B cell (primary cell): ENCODE measurements around the gene RCE1.

Experiments used
- EZH2 ChIP-seq: IDR thresholded peaks from 2 replicates; pipeline ENCODE4 v1.6.1; 2012; ENCODE audit warnings: borderline replicate concordance, low read depth, mild to moderate bottlenecking, moderate library complexity, low read length; ENCODE audit not compliant: insufficient read depth, poor library complexity, severe bottlenecking
- TF ChIP-seq, protein P1 (sequence below): fragments of 200-600 bp; IDR thresholded peaks from one replicate; pipeline ENCODE4 v1.8.0; 2022; ENCODE audit warnings: antibody characterized with exemption, mild to moderate bottlenecking

DNA sequence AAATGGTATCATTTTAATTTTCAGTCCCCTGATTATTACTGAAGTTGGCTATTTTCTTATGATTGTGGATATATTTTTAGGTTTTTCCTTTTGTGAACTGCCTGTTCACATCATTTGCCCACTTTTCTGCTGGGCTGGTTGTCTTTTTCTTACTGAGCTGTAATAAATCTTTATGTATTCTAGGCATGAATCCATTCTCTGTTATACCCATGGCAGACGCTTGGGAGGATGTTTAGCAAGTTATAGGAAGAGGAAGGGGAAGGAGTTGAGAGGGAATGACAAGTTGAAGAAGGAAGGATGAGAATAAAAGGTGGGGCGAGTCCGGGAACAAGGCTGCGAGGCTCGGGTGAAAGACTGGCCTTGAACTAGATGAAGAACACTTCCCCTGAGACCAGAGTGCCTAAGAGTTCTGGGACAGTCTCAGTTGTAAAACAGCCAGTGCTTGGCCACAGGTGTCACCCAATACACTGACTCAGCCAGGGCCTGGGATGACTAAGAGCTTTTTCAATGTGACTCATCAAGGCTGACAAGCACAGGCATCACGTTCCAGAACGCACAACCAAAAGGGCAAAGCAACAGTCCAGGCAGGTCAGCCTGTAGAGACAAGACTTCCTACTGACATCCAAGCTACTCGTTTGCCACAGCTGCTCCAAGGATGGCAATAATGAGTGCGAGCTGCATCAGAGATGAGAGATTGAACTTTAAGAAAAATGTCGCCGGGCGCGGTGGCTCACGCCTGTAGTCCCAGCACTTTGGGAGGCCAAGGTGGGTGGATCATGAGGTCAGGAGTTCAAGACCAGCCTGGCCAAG is 48.8 kb downstream of the RCE1 start:
- TF ChIP-seq, protein P1, sequence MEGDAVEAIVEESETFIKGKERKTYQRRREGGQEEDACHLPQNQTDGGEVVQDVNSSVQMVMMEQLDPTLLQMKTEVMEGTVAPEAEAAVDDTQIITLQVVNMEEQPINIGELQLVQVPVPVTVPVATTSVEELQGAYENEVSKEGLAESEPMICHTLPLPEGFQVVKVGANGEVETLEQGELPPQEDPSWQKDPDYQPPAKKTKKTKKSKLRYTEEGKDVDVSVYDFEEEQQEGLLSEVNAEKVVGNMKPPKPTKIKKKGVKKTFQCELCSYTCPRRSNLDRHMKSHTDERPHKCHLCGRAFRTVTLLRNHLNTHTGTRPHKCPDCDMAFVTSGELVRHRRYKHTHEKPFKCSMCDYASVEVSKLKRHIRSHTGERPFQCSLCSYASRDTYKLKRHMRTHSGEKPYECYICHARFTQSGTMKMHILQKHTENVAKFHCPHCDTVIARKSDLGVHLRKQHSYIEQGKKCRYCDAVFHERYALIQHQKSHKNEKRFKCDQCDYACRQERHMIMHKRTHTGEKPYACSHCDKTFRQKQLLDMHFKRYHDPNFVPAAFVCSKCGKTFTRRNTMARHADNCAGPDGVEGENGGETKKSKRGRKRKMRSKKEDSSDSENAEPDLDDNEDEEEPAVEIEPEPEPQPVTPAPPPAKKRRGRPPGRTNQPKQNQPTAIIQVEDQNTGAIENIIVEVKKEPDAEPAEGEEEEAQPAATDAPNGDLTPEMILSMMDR: no peak
- no peak for TF ChIP-seq EZH2
